Transverse colon (tissue), 4 donors: ENCODE measurements around the gene CEACAM4. TPM values are rescaled to one million over a fixed set of nuclear protein-coding genes. Genes with fewer than 3 reads are reported as not detected.

Experiments
- DNase-seq: peaks from one replicate; pipeline ENCODE4 v3.0.0-alpha.2; 2019
- H3K27ac ChIP-seq, 4 donors: fragments of 200-600 bp; sonication (generic); 2 replicates each; pipeline ENCODE4 v1.5.1; 2016 to 2018; ENCODE audit warnings: inconsistent platforms in 4 of 4
- H3K27me3 ChIP-seq: fragments of 200-600 bp; sonication (generic); 2 replicates; pipeline ENCODE4 v1.5.1; 2017; ENCODE audit warnings: inconsistent platforms
- H3K36me3 ChIP-seq, 4 donors: fragments of 200-600 bp; sonication (generic); 2 replicates each; pipeline ENCODE4 v1.5.1; 2017 to 2019; ENCODE audit warnings: inconsistent platforms in 4 of 4
- H3K4me1 ChIP-seq, 4 donors: fragments of 200-600 bp; sonication (generic); 2 replicates each; pipeline ENCODE4 v1.5.1; 2017 to 2020; ENCODE audit warnings: inconsistent platforms in 4 of 4
- H3K4me3 ChIP-seq, 4 donors: fragments of 200-600 bp; sonication (generic); 1 replicate in 1 of 4; 2 replicates in 3 of 4; pipeline versions ENCODE4 v1.5.1 to v1.6.1; 2017 to 2019; ENCODE audit warnings: inconsistent platforms in 4 of 4
- H3K9me3 ChIP-seq, 2 donors: fragments of 200-600 bp; sonication (generic); 2 replicates each; pipeline ENCODE4 v1.5.1; 2017 to 2019; ENCODE audit warnings: inconsistent platforms in 2 of 2
- CTCF ChIP-seq, 5 experiments: fragments of 200-600 bp in 3 of 5; fragments of 450-650 bp in 2 of 5; sonication (generic) in 3 of 5; IDR thresholded peaks; 1 replicate in 2 of 5; 2 replicates in 3 of 5; pipeline ENCODE4 v1.5.1; 2016 to 2017; ENCODE audit warnings: antibody characterized with exemption in 5 of 5, inconsistent platforms in 3 of 5, mild to moderate bottlenecking in 2 of 5, moderate library complexity in 1 of 5
- EP300 ChIP-seq: sonication (generic); formaldehyde crosslinking; IDR thresholded peaks from one replicate; pipeline ENCODE4 v1.6.1; 2017; ENCODE audit warnings: antibody characterized with exemption, low read depth
- POLR2A ChIP-seq: fragments of 450-650 bp; IDR thresholded peaks from one replicate; pipeline ENCODE4 v1.6.1; 2016; ENCODE audit warnings: antibody characterized with exemption, mild to moderate bottlenecking, moderate library complexity
- POLR2AphosphoS5 ChIP-seq, 3 donors: sonication (generic); formaldehyde crosslinking; IDR thresholded peaks; one replicate each; pipeline ENCODE4 v1.6.1; 2016; ENCODE audit warnings: antibody characterized with exemption in 3 of 3
- WGBS, 2 donors: methylation state at CpG; one replicate each; pipeline ENCODE4 v1.1.5; 2018; ENCODE audit warnings: low coverage in 1 of 2; 5-methylcytosine and 5-hydroxymethylcytosine counted together
- in situ Hi-C, 4 donors: fragments of 200-750 bp; cut with MboI; loops; one replicate each; pipeline versions ENCODE4 v1.15.0 to v1.15.1; 2017; ENCODE audit warnings: low sequenced_read_pairs in 3 of 4, low pct_ligation_motif_present in 1 of 4, low pct_unique_long_range_greater_than_20kb in 1 of 4
- intact Hi-C: fragments of 100-400 bp; cut with DNase I; formaldehyde crosslinking; loops from one replicate; pipeline ENCODE4 v1.15.1; 2023; ENCODE audit warnings: low total_unique reads
- total RNA-seq, 4 donors: library from RNA; depleted of rRNA; stranded (reverse); fragments of >200 nt; gene quantifications; one replicate each; pipeline ENCODE4 v1.1.0, GENCODE V29; 2016

Gene CEACAM4
- total RNA-seq, 4 donors from 2014 or later: 0.48 to 1.5 TPM; not detected in 2

- no peak overlapping the region for H3K4me3 ChIP-seq
- H3K4me1 ChIP-seq: peaks cover 0 to 4% (median 0%) of the 10 kb centered on the region in 4 donors
Measured at GRCh38 chr19:41641879-41642485, 15.1 kb upstream of the CEACAM4 start.

GRCh38 chr19:41638641-41639081, 11.8 kb upstream of the CEACAM4 start:
- Histone ChIP-seq H3K4me3 (no peak overlapping the region), H3K4me1 (peaks cover 0 to 4% (median 0%) of the 10 kb centered on the region in 4 donors), H3K36me3 (no peaks in the 10 kb centered on the region), H3K27me3 (peaks cover 40% of the 10 kb centered on the region), H3K9me3 (no peaks in the 10 kb centered on the region), H3K27ac (no peak overlapping the region)
- no peak for TF ChIP-seq POLR2AphosphoS5 (IDR thresholded peaks at IDR 0.05)
- TF ChIP-seq EP300: no peak
- no peak for TF ChIP-seq CTCF (IDR thresholded peaks at IDR 0.05)
- TF ChIP-seq POLR2A: no peak
- intact Hi-C loops (no loop called here), in situ Hi-C loops (no loop called here)
- no peak for DNase-seq
- WGBS, 2 donors: 25 to 35% methylated on average over 3 to 6 of the region's 6 CpGs

More at GRCh38 chr19:41641879-41642485, 15.1 kb upstream of the CEACAM4 start:
- WGBS, 2 donors: 0 to 4% methylated on average over 6 of the region's 6 CpGs
- H3K9me3 ChIP-seq: no peaks in the 10 kb centered on the region
- H3K27me3 ChIP-seq: peaks cover 33% of the 10 kb centered on the region
- DNase-seq: peak; percentile 82
- intact Hi-C loops: no loop called here
- no peak overlapping the region for H3K27ac ChIP-seq
- H3K36me3 ChIP-seq: no peaks in the 10 kb centered on the region
- in situ Hi-C loops: no loop called here
- no peak for TF ChIP-seq EP300
- peak; percentile 84 to 93 (median 89) for TF ChIP-seq CTCF (IDR thresholded peaks at IDR 0.05)
- no peak for TF ChIP-seq POLR2A
- TF ChIP-seq POLR2AphosphoS5 (IDR thresholded peaks at IDR 0.05): no peak

GRCh38 chr19:41637484-41637883, 10.6 kb upstream of the CEACAM4 start:
- no peak for TF ChIP-seq POLR2AphosphoS5 (IDR thresholded peaks at IDR 0.05)
- no peak for TF ChIP-seq CTCF (IDR thresholded peaks at IDR 0.05)
- no peak for TF ChIP-seq POLR2A
- TF ChIP-seq EP300: no peak
- no peak overlapping the region for H3K4me3 ChIP-seq
- intact Hi-C loops (no loop called here), in situ Hi-C loops (no loop called here)
- no peaks in the 10 kb centered on the region for H3K36me3 ChIP-seq
- peaks cover 40% of the 10 kb centered on the region for H3K27me3 ChIP-seq
- no peak for DNase-seq
- H3K9me3 ChIP-seq: no peaks in the 10 kb centered on the region
- WGBS, 2 donors: 74 to 100% methylated on average over 1 to 2 of the region's 2 CpGs
- peaks cover 0 to 4% (median 0%) of the 10 kb centered on the region in 4 donors for H3K4me1 ChIP-seq
- no peak overlapping the region for H3K27ac ChIP-seq

- no peaks in the 10 kb centered on the region for H3K36me3 ChIP-seq
- H3K27me3 ChIP-seq: peaks cover 21% of the 10 kb centered on the region
- H3K9me3 ChIP-seq: peaks cover 10% of the 10 kb centered on the region in 2 donors
- H3K27ac ChIP-seq: no peak overlapping the region
- no peak overlapping the region for H3K4me3 ChIP-seq
- in situ Hi-C loops (no loop called here), intact Hi-C loops (no loop called here)
- no peak for TF ChIP-seq POLR2A
- WGBS, 2 donors: 61% methylated on average over 8 of the region's 8 CpGs; no CpG with 5 or more reads in 1 of the 2 donors
- DNase-seq: no peak
- no peaks in the 10 kb centered on the region for H3K4me1 ChIP-seq
Measured at GRCh38 chr19:41627966-41628675, 1.2 kb upstream of the CEACAM4 start.
